Nephron progenitor cell (in vitro differentiated cells): Measurements from ENCODE around the gene ZNF354C.

Experiments
- DNase-seq: peaks from one replicate; pipeline ENCODE4 v3.0.0; 2021
- H3K27ac Mint-ChIP-seq: 2 replicates; pipeline ENCODE4 v1.8.0; 2021; ENCODE audit warnings: mild to moderate bottlenecking, moderate library complexity, mixed read lengths
- H3K27me3 Mint-ChIP-seq: 2 replicates; pipeline ENCODE4 v1.8.0; 2021; ENCODE audit warnings: mild to moderate bottlenecking, low read depth, mixed read lengths; ENCODE audit not compliant: poor library complexity
- H3K36me3 Mint-ChIP-seq: 2 replicates; pipeline ENCODE4 v1.8.0; 2021; ENCODE audit warnings: low read depth, mixed read lengths
- H3K4me1 Mint-ChIP-seq: 2 replicates; pipeline ENCODE4 v1.8.0; 2021; ENCODE audit warnings: mixed read lengths
- H3K4me3 Mint-ChIP-seq: 2 replicates; pipeline ENCODE4 v1.8.0; 2021; ENCODE audit warnings: mild to moderate bottlenecking, moderate library complexity, mixed read lengths
- H3K9me3 Mint-ChIP-seq: 2 replicates; pipeline ENCODE4 v1.8.0; 2021; ENCODE audit warnings: mild to moderate bottlenecking, moderate library complexity, mixed read lengths
- TF ChIP-seq, protein P1 (sequence below): fragments of 200-600 bp; sonication (generic); IDR thresholded peaks from 2 replicates; pipeline ENCODE4 v1.5.0; 2021; ENCODE audit warnings: antibody characterized with exemption

Gene ZNF354C

DNA sequence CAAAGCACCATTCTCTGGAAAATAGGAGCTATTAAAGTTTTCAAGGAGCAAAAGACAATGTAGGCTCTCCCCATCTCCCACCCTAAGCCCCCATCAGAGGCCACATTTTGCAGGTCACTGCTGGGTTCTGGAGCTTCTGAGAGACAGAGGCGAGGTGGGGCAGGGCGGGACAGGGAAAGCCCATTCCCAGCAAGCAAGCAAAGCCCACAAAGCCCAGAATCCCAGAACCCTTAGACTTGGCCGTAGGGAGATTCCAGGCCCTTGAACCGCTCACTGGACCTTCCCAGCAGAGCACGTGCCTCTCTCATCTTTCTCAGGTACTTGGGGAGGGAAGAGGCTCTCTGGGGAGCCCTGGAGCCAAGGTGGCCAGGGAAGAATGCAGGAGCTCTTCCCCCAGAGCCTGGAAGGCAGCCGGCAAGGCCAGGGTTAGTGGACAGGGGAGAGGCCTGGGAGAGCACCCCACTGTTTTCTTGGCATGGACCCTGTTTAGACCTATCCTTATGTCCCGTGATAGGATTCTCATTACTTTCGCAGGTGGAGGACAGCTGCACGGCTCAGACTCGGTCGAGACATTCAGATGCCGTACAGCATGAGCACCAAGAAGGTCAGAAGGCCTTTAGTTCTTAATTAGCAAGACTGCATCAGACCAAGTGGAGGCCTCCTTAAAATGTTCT, 52.4 kb downstream of the ZNF354C start:
- H3K4me3 Mint-ChIP-seq, result no peak overlapping the region
- H3K4me1 Mint-ChIP-seq, result no peaks in the 10 kb centered on the region
- H3K27me3 Mint-ChIP-seq, result peaks cover 16% of the 10 kb centered on the region
- H3K27ac Mint-ChIP-seq, result no peak overlapping the region
- DNase-seq, result no peak
- TF ChIP-seq, protein P1, sequence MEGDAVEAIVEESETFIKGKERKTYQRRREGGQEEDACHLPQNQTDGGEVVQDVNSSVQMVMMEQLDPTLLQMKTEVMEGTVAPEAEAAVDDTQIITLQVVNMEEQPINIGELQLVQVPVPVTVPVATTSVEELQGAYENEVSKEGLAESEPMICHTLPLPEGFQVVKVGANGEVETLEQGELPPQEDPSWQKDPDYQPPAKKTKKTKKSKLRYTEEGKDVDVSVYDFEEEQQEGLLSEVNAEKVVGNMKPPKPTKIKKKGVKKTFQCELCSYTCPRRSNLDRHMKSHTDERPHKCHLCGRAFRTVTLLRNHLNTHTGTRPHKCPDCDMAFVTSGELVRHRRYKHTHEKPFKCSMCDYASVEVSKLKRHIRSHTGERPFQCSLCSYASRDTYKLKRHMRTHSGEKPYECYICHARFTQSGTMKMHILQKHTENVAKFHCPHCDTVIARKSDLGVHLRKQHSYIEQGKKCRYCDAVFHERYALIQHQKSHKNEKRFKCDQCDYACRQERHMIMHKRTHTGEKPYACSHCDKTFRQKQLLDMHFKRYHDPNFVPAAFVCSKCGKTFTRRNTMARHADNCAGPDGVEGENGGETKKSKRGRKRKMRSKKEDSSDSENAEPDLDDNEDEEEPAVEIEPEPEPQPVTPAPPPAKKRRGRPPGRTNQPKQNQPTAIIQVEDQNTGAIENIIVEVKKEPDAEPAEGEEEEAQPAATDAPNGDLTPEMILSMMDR, result no peak
- H3K9me3 Mint-ChIP-seq, result peaks cover 93% of the 10 kb centered on the region
- no peaks in the 10 kb centered on the region for H3K36me3 Mint-ChIP-seq

GRCh38 chr5:179113143-179113530, 53.0 kb downstream of the ZNF354C start:
- peaks cover 92% of the 10 kb centered on the region for H3K9me3 Mint-ChIP-seq

GRCh38 chr5:179113945-179114641, 53.9 kb downstream of the ZNF354C start:
- TF ChIP-seq, protein P1, result no peak
- DNase-seq, result no peak

More at GRCh38 chr5:179113143-179113530, 53.0 kb downstream of the ZNF354C start:
- Mint-ChIP-seq H3K36me3 (no peaks in the 10 kb centered on the region), H3K4me1 (no peaks in the 10 kb centered on the region), H3K27me3 (peaks cover 16% of the 10 kb centered on the region), H3K27ac (no peak overlapping the region), H3K4me3 (no peak overlapping the region)
- TF ChIP-seq, protein P1, result no peak
- DNase-seq, result no peak

DNA sequence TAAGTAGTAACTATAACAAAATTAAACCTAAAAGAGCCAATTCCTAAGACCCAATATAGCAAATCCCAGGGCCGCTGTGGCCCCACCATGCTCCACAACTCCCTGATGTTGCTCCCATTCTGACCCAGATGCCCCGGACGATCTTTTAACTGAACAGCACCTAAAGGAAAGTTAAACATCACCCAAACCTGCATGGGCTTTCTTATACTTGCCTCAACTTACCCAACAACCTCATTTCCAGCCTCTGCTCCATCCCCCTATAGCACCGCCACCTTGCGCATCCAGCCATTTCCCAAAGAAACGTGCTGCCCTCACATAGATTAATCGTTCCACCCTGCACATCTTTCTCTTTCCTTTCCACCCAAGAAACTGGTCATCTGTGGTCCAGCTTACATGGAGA, 54.6 kb downstream of the ZNF354C start:
- TF ChIP-seq, protein P1, result no peak
- H3K27ac Mint-ChIP-seq, result no peak overlapping the region
- H3K9me3 Mint-ChIP-seq, result peaks cover 92% of the 10 kb centered on the region
- H3K36me3 Mint-ChIP-seq, result no peaks in the 10 kb centered on the region
- peaks cover 16% of the 10 kb centered on the region for H3K27me3 Mint-ChIP-seq
- H3K4me1 Mint-ChIP-seq, result no peaks in the 10 kb centered on the region
- DNase-seq, result no peak
- no peak overlapping the region for H3K4me3 Mint-ChIP-seq

More at GRCh38 chr5:179113945-179114641, 53.9 kb downstream of the ZNF354C start:
- Mint-ChIP-seq H3K4me3 (no peak overlapping the region), H3K4me1 (no peaks in the 10 kb centered on the region), H3K27me3 (peaks cover 16% of the 10 kb centered on the region), H3K9me3 (peaks cover 93% of the 10 kb centered on the region), H3K27ac (no peak overlapping the region), H3K36me3 (no peaks in the 10 kb centered on the region)

- H3K9me3 Mint-ChIP-seq, result peaks cover 93% of the 10 kb centered on the region
Measured at GRCh38 chr5:179115307-179115706, 55.1 kb downstream of the ZNF354C start.

More at GRCh38 chr5:179115307-179115706, 55.1 kb downstream of the ZNF354C start:
- H3K36me3 Mint-ChIP-seq, result peaks cover 5% of the 10 kb centered on the region
- H3K27me3 Mint-ChIP-seq, result peaks cover 16% of the 10 kb centered on the region
- H3K4me1 Mint-ChIP-seq, result no peaks in the 10 kb centered on the region
- TF ChIP-seq, protein P1, result no peak
- no peak for DNase-seq
- no peak overlapping the region for H3K27ac Mint-ChIP-seq
- no peak overlapping the region for H3K4me3 Mint-ChIP-seq
